ENCODE data around the gene USP4. TPM values are rescaled to one million over a fixed set of nuclear protein-coding genes. Genes with fewer than 3 reads are reported as not detected.

USP4 gene
- total and polyA plus RNA-seq, 2 of the 13 experiments (the other 11 are each of a cell fraction or from before 2014, with no cell fraction given) = 9.2 to 20.8 TPM

DNA sequence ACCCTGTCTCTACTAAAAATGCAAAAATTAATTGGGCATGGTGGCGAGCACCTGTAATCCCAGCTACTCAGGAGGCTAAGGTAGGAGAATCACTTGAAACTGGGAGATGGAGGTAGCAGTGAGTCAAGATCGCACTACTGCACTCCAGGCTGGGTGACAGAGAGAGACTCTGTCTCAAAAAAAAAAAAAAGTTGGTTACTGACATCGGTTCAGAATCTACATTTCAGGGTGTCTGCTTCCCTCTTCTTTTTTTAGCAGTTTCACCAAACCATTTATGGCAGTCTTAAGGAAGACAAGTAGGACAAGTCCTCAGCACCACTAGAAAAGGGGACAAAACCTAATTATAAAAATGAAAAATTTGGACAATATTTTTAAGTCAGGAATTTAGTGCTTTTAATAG, 3.3 kb upstream of the USP4 start:
- Histone ChIP-seq H3K4me2 (ENCODE audit: low read depth, low read length) (no peak overlapping the region), H4K20me1 (ENCODE audit: insufficient read depth, low read length) (no peaks in the 10 kb centered on the region), H3K27me3 (ENCODE audit: control insufficient read depth in 1 of 2, insufficient read depth in 2 of 2, low read length in 2 of 2) (no peaks in the 10 kb centered on the region), H3K9me3 (ENCODE audit: low read length) (no peaks in the 10 kb centered on the region), H3K27ac (ENCODE audit: extremely low read length, insufficient read depth, low read length) (no peak overlapping the region), H3K9ac (ENCODE audit: insufficient read depth, low read depth, low read length) (no peak overlapping the region), H3K79me2 (ENCODE audit: insufficient read depth, low read length) (peaks cover 10% of the 10 kb centered on the region), H3K36me3 (replicated peaks in 1 of 2; ENCODE audit: control insufficient read depth in 1 of 2, insufficient read depth in 2 of 2, low read length in 2 of 2) (no peaks in the 10 kb centered on the region), H3K4me3 (replicated peaks in 1 of 3; ENCODE audit: insufficient read depth in 1 of 3, low read depth in 2 of 3, low read length in 3 of 3) (no peak overlapping the region), H2AFZ (ENCODE audit: low read length) (no peak overlapping the region), H3K4me1 (ENCODE audit: insufficient read depth, low read length) (peaks cover 70% of the 10 kb centered on the region)
- ATAC-seq (no peak), FAIRE-seq (no peak), DNase-seq (ENCODE audit: low spot score) (no peak)
- TF ChIP-seq ZFP62 (CRISPR knock-in tag; IDR thresholded peaks at IDR 0.05) (no peak), NFRKB (IDR thresholded peaks at IDR 0.05) (no peak)
- intact Hi-C loops (cut with micrococcal nuclease; ENCODE audit: unreplicated experiment) = no loop called here
- WGBS (ENCODE audit: low lambda C conversion rate) = 90% methylated on average over 3 of the region's 3 CpGs
- ChIA-PET POLR2A (interaction anchor here (0.8 kb wide), 1 partner anchor 15 kb away, joined by 3 read pairs; the partner anchor contains the start of gene GPX1), CTCF (ENCODE audit: low intra/inter-chr PET ratio, low total read pairs) (no interaction called here)
- in situ Hi-C loops (cut with HindIII; ENCODE audit: extremely low pct_ligation_motif_present, low pct_unique_long_range_greater_than_20kb) = loop anchor here (25.0 kb wide), 1 partner anchor 94 kb away; the partner anchor contains the start of gene NICN1
- no TSS peak for BruUV-seq (replicated peaks)

DNA sequence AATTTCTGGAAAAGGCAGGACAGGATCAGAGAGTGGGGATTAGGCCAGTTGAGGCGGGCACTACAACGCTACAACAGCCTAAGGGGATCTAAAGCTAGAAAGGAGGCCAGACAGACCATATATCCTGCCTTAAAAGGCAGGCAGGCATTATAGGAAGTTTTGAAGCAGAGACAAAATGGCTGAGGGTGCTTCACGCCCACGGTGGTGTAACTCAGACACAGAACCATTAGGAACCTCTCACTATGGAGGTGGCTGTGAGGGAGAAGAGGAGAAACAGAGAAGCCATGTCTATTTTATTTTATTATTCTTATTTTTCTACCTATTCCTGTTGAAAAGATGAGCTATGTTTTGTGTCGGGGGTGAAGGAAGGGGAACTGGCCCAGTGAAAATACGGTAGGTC, 2.1 kb upstream of the USP4 start:
- H3K27ac ChIP-seq (ENCODE audit: extremely low read length, insufficient read depth, low read length) = peak overlapping the region; percentile 40
- POLR2A ChIA-PET = interaction anchor here (0.6 to 0.9 kb wide), 3 partner anchors 17 to 171 kb away, joined by 3 read pairs; partner anchors contain the start of gene KLHDC8B
- no peak for DNase-seq (ENCODE audit: low spot score)
- no peak for TF ChIP-seq CCAR2 (optimal IDR thresholded peaks at IDR 0.05; ENCODE audit: low read depth, low read length)
- TF ChIP-seq NR2F1 (CRISPR knock-in tag; IDR thresholded peaks at IDR 0.05) = no peak
- no peak for TF ChIP-seq NFKB2 (CRISPR knock-in tag; IDR thresholded peaks at IDR 0.05; ENCODE audit: borderline replicate concordance)
- TF ChIP-seq FOXC1 (CRISPR knock-in tag; IDR thresholded peaks at IDR 0.05; ENCODE audit: borderline replicate concordance) = no peak
- TF ChIP-seq NFE2L2 (IDR thresholded peaks at IDR 0.05; ENCODE audit: low read length) = no peak
- no peak for TF ChIP-seq YY1 (IDR thresholded peaks at IDR 0.05; ENCODE audit: insufficient read depth, insufficient replicate concordance, low read depth, low read length)
- TF ChIP-seq, protein P1, sequence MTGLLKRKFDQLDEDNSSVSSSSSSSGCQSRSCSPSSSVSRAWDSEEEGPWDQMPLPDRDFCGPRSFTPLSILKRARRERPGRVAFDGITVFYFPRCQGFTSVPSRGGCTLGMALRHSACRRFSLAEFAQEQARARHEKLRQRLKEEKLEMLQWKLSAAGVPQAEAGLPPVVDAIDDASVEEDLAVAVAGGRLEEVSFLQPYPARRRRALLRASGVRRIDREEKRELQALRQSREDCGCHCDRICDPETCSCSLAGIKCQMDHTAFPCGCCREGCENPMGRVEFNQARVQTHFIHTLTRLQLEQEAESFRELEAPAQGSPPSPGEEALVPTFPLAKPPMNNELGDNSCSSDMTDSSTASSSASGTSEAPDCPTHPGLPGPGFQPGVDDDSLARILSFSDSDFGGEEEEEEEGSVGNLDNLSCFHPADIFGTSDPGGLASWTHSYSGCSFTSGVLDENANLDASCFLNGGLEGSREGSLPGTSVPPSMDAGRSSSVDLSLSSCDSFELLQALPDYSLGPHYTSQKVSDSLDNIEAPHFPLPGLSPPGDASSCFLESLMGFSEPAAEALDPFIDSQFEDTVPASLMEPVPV (CRISPR knock-in tag; IDR thresholded peaks at IDR 0.05) = no peak
- no peak for TF ChIP-seq SRSF9 (IDR thresholded peaks at IDR 0.05; ENCODE audit: borderline replicate concordance, insufficient read depth, low read depth, low read length, poor library complexity, severe bottlenecking)
- no peak for TF ChIP-seq MAFG (CRISPR knock-in tag; IDR thresholded peaks at IDR 0.05)
- TF ChIP-seq, protein P2, sequence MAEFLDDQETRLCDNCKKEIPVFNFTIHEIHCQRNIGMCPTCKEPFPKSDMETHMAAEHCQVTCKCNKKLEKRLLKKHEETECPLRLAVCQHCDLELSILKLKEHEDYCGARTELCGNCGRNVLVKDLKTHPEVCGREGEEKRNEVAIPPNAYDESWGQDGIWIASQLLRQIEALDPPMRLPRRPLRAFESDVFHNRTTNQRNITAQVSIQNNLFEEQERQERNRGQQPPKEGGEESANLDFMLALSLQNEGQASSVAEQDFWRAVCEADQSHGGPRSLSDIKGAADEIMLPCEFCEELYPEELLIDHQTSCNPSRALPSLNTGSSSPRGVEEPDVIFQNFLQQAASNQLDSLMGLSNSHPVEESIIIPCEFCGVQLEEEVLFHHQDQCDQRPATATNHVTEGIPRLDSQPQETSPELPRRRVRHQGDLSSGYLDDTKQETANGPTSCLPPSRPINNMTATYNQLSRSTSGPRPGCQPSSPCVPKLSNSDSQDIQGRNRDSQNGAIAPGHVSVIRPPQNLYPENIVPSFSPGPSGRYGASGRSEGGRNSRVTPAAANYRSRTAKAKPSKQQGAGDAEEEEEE (CRISPR knock-in tag; IDR thresholded peaks at IDR 0.05; ENCODE audit: borderline replicate concordance) = no peak
- no peak for TF ChIP-seq ZNF598 (CRISPR knock-in tag; IDR thresholded peaks at IDR 0.05; ENCODE audit: borderline replicate concordance)
- no peak for TF ChIP-seq TEAD2 (CRISPR knock-in tag; IDR thresholded peaks at IDR 0.05)
- no peak for TF ChIP-seq ZNF230 (CRISPR knock-in tag; IDR thresholded peaks at IDR 0.05)
- no peak for TF ChIP-seq ZFY (CRISPR knock-in tag; IDR thresholded peaks at IDR 0.05)

More for the DNA sequence above, 2.1 kb upstream of the USP4 start:
- in situ Hi-C loops (cut with HindIII; ENCODE audit: extremely low pct_ligation_motif_present, low pct_unique_long_range_greater_than_20kb) = loop anchor here (25.0 kb wide), 1 partner anchor 95 kb away; the partner anchor contains the start of gene NICN1
- H3K4me1 ChIP-seq (ENCODE audit: insufficient read depth, low read length) = peaks cover 62% of the 10 kb centered on the region
- no peaks in the 10 kb centered on the region for H4K20me1 ChIP-seq (ENCODE audit: insufficient read depth, low read length)
- 0 out of 2 replicates have a peak overlapping the region, but pooled peaks have one; percentile 6 for H3K4me2 ChIP-seq (ENCODE audit: low read depth, low read length)
- H2AFZ ChIP-seq (ENCODE audit: low read length) = no peak overlapping the region
- intact Hi-C loops (cut with micrococcal nuclease; ENCODE audit: unreplicated experiment) = no loop called here
- no peak for FAIRE-seq
- H3K27me3 ChIP-seq (ENCODE audit: control insufficient read depth in 1 of 2, insufficient read depth in 2 of 2, low read length in 2 of 2) = no peaks in the 10 kb centered on the region
- H3K4me3 ChIP-seq (replicated peaks in 1 of 3; ENCODE audit: insufficient read depth in 1 of 3, low read depth in 2 of 3, low read length in 3 of 3) = no peak overlapping the region
- H3K79me2 ChIP-seq (ENCODE audit: insufficient read depth, low read length) = peaks cover 17% of the 10 kb centered on the region
- CTCF ChIA-PET (ENCODE audit: low intra/inter-chr PET ratio, low total read pairs) = no interaction called here
- BruUV-seq (replicated peaks) = no TSS peak
- WGBS (ENCODE audit: low lambda C conversion rate) = 92% methylated on average over 6 of the region's 6 CpGs
- H3K9me3 ChIP-seq (ENCODE audit: low read length) = no peaks in the 10 kb centered on the region
- H3K9ac ChIP-seq (ENCODE audit: insufficient read depth, low read depth, low read length) = no peak overlapping the region
- no peaks in the 10 kb centered on the region for H3K36me3 ChIP-seq (replicated peaks in 1 of 2; ENCODE audit: control insufficient read depth in 1 of 2, insufficient read depth in 2 of 2, low read length in 2 of 2)
- ATAC-seq = no peak

Measured in HepG2 (cell line).